Measurements from ENCODE around the gene PTMS.
"Not testable (repeated sequence)": the region's sequence is repeated elsewhere in the genome, so short reads cannot be mapped to it uniquely, and the experiment has no call there.

PTMS gene, protein sequence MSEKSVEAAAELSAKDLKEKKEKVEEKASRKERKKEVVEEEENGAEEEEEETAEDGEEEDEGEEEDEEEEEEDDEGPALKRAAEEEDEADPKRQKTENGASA

DNA sequence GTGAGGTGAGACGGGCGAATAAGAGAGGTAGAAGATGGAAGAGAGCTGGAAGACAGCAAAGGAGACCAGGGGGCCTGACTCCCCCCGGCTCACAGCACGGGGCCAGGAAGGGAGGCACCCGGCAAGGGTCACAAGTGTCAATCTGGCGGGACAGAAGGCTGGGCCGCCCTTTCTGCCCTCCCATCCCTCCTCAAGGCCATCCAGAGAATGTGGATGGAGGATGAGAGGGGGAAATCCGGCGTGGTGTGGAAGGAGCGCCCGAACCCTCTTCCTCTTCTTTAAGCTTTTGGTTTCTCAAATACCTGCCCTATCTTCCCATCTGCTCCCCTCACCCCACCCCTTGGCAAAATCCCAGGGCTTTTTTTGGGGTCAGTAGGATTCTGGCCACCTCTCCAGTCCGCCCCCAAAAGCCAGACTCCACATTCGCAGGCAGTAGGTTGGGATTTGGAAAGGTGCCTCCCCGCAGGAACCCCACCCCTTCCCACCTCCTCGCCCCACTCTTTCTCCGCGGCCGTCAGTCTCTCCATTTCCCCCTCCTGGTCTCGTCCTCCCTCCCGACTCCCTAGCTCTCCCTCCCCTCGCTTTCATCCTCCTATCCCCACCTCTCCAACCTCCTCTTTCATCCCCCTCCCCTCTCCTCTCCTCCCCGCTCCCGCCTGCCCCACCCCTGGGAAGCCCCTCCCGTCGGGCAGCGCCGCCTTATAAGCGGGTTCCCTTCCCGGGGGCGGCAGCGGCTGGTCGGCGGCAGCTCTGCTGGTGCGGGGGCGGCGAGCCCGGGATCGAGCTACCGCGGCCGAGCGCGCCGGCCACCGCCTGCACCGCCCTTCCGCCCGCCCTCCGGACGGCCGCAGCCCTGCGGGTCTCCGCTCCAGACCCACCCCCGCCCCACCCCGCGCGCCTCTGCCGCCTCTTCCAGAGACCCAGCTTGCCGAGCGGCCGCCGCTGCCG lies at the start of gene PTMS:
TSS of gene PTMS (plus strand) at position 730 of the 948 bp plus-strand sequence. CDS start 343 bp downstream, outside the sequence.
- peak within 1 kb of the TSS; percentile 87 for H3K27ac Mint-ChIP-seq
- intact Hi-C loops (cut with micrococcal nuclease), result no loop called here
- H3K4me3 Mint-ChIP-seq, result peak within 1 kb of the TSS; percentile 89
- peaks cover 58% of the 10 kb centered on the region for H3K27me3 Mint-ChIP-seq
- no peaks in the 10 kb centered on the region for H3K9me3 Mint-ChIP-seq
- H3K4me1 Mint-ChIP-seq (ENCODE audit: low read depth), result peaks cover 65% of the 10 kb centered on the region
- H3K36me3 Mint-ChIP-seq (ENCODE audit: low read depth), result peaks cover 32% of the 10 kb centered on the region

DNA sequence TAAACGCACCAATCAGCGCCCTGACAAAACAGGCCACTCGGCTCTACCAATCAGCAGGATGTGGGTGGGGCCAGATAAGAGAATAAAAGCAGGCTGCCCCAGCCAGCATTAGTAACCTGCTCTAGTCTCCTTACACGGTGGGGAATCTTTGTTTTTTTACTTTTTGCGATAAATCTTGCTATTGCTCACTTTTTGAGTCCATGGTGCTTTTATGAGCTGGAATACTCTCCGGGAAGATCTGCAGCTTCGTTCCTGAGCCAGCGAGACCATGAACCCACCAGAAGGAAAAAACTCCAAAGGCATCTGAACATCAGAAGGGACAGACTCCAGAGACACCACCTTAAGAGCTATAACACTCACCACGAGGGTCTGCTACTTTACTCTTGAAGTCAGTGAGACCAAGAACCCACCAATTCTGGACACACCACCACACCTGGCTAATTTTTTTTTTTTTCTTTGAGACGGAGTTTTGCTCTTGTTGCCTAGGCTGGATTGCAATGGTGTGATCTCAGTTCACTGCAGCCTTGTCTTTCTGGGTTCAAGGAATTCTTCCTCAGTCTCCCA lies 49.2 kb upstream of the PTMS start:
- Mint-ChIP-seq H3K27me3 (peaks cover 8% of the 10 kb centered on the region), H3K36me3 (ENCODE audit: low read depth) (no peaks in the 10 kb centered on the region), H3K9me3 (no peaks in the 10 kb centered on the region), H3K4me1 (ENCODE audit: low read depth) (no peaks in the 10 kb centered on the region), H3K4me3 (no peak overlapping the region), H3K27ac (no peak overlapping the region)
- intact Hi-C loops (cut with micrococcal nuclease), result no loop called here

DNA sequence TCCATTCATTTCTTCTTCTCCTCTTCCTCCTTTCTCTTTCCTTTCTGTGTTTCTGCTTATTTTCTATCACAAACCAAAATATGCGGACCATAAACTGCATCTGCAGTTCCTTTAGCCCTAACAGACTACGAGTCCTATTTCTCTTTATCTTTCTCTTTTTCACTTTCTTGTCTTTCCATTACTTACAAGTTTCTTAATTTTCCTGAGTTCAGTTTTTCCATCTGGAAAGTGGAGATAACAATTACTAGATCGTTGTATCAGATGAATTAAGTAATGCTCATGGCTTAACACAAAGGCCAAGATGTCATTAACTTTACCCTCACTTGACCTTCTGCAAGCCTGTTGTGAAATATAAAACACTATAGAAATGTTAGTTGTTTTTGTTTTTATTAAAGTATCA lies 43.3 kb upstream of the PTMS start:
- H3K27ac Mint-ChIP-seq, result no peak overlapping the region
- no peak overlapping the region for H3K4me3 Mint-ChIP-seq
- intact Hi-C loops (cut with micrococcal nuclease), result no loop called here
- H3K36me3 Mint-ChIP-seq (ENCODE audit: low read depth), result peaks cover 33% of the 10 kb centered on the region
- H3K4me1 Mint-ChIP-seq (ENCODE audit: low read depth), result peaks cover 25% of the 10 kb centered on the region
- no peaks in the 10 kb centered on the region for H3K9me3 Mint-ChIP-seq
- peaks cover 2% of the 10 kb centered on the region for H3K27me3 Mint-ChIP-seq

- peak within 1 kb of the TSS; percentile 88 for H3K27ac Mint-ChIP-seq
- peaks cover 2% of the 10 kb centered on the region for H3K27me3 Mint-ChIP-seq
- H3K36me3 Mint-ChIP-seq (ENCODE audit: low read depth), result peaks cover 43% of the 10 kb centered on the region
- H3K4me3 Mint-ChIP-seq, result peak within 1 kb of the TSS; percentile 93
- intact Hi-C loops (cut with micrococcal nuclease), result loop anchor here (1.0 kb wide), 1 partner anchor 35 kb away; the partner anchor contains the start of gene ZNF384
- H3K9me3 Mint-ChIP-seq, result no peaks in the 10 kb centered on the region
- peaks cover 26% of the 10 kb centered on the region for H3K4me1 Mint-ChIP-seq (ENCODE audit: low read depth)
These were observed 42.4 kb upstream of the PTMS start, which contains the start of gene COPS7A for GRCh38 chr12:6723607-6724408. Gene COPS7A (plus strand): TSS chr12:6724046. CDS start chr12:6724657, 611 bp downstream.

DNA sequence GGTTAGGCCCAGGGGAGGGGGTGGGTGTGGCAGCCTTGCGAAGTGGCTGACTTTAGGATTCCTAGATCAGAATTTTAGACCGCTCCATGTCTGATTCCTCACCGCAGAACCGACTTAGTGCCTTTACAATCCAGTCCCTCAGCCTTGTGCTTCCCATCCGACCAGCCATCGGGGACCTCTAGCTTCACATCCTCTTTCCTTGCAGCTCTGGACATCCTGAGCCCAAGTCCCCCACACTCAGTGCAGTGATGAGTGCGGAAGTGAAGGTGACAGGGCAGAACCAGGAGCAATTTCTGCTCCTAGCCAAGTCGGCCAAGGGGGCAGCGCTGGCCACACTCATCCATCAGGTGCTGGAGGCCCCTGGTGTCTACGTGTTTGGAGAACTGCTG lies 41.8 kb upstream of the PTMS start:
- Mint-ChIP-seq H3K27me3 (peaks cover 2% of the 10 kb centered on the region), H3K4me3 (peak overlapping the region; percentile 93), H3K4me1 (ENCODE audit: low read depth) (peaks cover 32% of the 10 kb centered on the region), H3K27ac (peak overlapping the region; percentile 88), H3K36me3 (ENCODE audit: low read depth) (peaks cover 48% of the 10 kb centered on the region), H3K9me3 (no peaks in the 10 kb centered on the region)
- intact Hi-C loops (cut with micrococcal nuclease), result loop anchor here (1.0 kb wide), 1 partner anchor 35 kb away; the partner anchor contains the start of gene ZNF384

DNA sequence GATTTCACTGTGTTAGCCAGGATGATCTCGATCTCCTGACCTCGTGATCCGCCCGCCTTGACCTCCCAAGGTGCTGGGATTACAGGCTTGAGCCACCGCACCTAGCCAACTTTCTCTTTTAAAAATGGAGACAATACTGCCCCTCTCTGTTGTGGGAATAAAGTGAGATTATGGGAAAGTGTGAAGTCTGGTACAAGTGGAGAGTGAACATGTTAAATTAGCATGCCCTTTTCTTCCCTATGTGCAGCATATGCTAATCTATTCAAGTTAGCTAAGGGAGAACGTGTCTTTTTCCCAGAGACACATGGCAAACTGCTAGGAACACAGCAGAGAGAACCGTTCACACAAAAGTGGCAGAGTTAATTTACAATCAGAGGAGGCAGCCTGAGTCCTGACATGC lies 40.8 kb upstream of the PTMS start:
- no peak overlapping the region for H3K4me3 Mint-ChIP-seq
- H3K9me3 Mint-ChIP-seq, result no peaks in the 10 kb centered on the region
- no peaks in the 10 kb centered on the region for H3K27me3 Mint-ChIP-seq
- peaks cover 38% of the 10 kb centered on the region for H3K4me1 Mint-ChIP-seq (ENCODE audit: low read depth)
- H3K36me3 Mint-ChIP-seq (ENCODE audit: low read depth), result peaks cover 58% of the 10 kb centered on the region
- no peak overlapping the region for H3K27ac Mint-ChIP-seq
- intact Hi-C loops (cut with micrococcal nuclease), result no loop called here

GRCh38 chr12:6729186-6729585 lies 37.0 kb upstream of the PTMS start:
- Mint-ChIP-seq H3K4me1 (ENCODE audit: low read depth) (peaks cover 32% of the 10 kb centered on the region), H3K27ac (no peak overlapping the region), H3K9me3 (no peaks in the 10 kb centered on the region), H3K4me3 (no peak overlapping the region), H3K36me3 (ENCODE audit: low read depth) (peaks cover 85% of the 10 kb centered on the region), H3K27me3 (no peaks in the 10 kb centered on the region)
- intact Hi-C loops (cut with micrococcal nuclease), result no loop called here

DNA sequence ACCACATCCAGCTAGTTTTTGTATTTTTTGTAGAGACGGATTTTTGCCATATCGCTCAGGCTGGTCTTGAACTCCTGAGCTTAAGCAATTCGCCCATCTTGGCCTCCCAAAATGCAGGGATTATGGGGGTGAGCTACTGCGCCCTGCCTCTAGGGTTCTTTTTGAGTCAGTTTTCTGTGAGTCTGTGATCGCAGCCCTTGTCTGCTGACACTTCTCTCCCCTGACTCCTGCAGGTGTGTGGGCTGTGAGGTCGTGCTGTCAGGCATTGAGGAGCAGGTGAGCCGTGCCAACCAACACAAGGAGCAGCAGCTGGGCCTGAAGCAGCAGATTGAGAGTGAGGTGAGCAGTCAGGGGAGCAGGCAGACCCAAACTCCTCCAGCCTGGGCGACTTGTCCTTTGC lies 36.0 kb upstream of the PTMS start:
- H3K4me1 Mint-ChIP-seq (ENCODE audit: low read depth), result peaks cover 26% of the 10 kb centered on the region
- peaks cover 91% of the 10 kb centered on the region for H3K36me3 Mint-ChIP-seq (ENCODE audit: low read depth)
- H3K27me3 Mint-ChIP-seq, result no peaks in the 10 kb centered on the region
- intact Hi-C loops (cut with micrococcal nuclease), result no loop called here
- no peak overlapping the region for H3K4me3 Mint-ChIP-seq
- H3K27ac Mint-ChIP-seq, result no peak overlapping the region
- no peaks in the 10 kb centered on the region for H3K9me3 Mint-ChIP-seq

DNA sequence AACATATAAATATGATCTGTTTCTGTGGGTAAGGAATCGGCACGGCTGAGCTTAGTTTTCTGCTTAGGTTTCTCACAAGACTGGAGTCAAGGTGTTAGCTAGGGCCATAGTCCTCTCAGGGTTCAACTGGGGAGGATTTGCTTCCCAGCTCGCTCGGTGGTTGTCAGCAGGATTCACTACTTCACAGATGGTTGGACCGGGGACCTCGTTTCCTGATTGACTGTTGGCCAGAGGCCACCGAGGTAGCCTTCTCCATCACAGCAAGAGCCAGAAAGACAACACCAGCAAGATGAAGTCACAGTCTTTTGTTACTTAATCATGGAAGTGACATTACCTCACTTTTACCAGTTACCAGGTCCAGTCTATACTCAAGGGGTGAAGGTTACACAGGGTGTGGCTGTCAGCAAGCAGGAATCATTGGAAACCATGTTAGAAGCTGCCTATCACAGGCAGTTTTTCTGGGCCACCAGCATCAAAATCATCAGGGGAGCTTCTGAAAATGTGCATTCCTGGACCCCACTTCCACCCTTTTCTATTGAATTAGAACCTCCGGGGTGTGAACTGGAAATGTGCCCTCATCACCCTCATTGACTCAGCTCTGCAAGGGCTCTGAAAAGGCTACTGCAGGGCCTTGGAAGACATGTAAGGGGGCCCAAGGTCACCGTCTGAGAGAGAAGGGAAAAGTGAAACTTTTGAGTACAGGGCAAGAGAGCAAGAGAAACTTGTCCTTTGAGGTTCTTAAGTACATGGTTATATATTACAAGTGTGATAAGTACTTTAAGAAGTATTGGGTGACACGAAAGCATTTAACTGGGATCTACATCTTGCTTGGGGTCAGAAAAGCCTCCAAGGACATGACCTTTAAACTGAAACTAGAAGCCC lies 31.4 kb upstream of the PTMS start:
- intact Hi-C loops (cut with micrococcal nuclease), result loop anchor here (1.0 to 5.0 kb wide), 2 partner anchors 45 to 93 kb away; partner anchors contain the start of gene P3H3
- Mint-ChIP-seq H3K27ac (no peak overlapping the region), H3K4me1 (ENCODE audit: low read depth) (peaks cover 8% of the 10 kb centered on the region), H3K9me3 (no peaks in the 10 kb centered on the region), H3K36me3 (ENCODE audit: low read depth) (peaks cover 68% of the 10 kb centered on the region), H3K4me3 (no peak overlapping the region), H3K27me3 (no peaks in the 10 kb centered on the region)

- peaks cover 60% of the 10 kb centered on the region for H3K36me3 Mint-ChIP-seq (ENCODE audit: low read depth)
- peaks cover 5% of the 10 kb centered on the region for H3K4me1 Mint-ChIP-seq (ENCODE audit: low read depth)
- peak overlapping the region; percentile 41 for H3K27ac Mint-ChIP-seq
- no peaks in the 10 kb centered on the region for H3K9me3 Mint-ChIP-seq
- intact Hi-C loops (cut with micrococcal nuclease), result loop anchor here (1.0 to 5.0 kb wide), 2 partner anchors 44 to 92 kb away; partner anchors contain the start of gene P3H3
- no peak overlapping the region for H3K4me3 Mint-ChIP-seq
- no peaks in the 10 kb centered on the region for H3K27me3 Mint-ChIP-seq
These were observed 30.5 kb upstream of the PTMS start for GRCh38 chr12:6735448-6736191.

GRCh38 chr12:6736754-6737153 lies 29.4 kb upstream of the PTMS start:
- intact Hi-C loops (cut with micrococcal nuclease), result loop anchor here (5.0 kb wide), 1 partner anchor 91 kb away; the partner anchor contains the start of gene P3H3
- Mint-ChIP-seq H3K36me3 (ENCODE audit: low read depth) (peaks cover 48% of the 10 kb centered on the region), H3K4me3 (no peak overlapping the region), H3K27me3 (no peaks in the 10 kb centered on the region), H3K4me1 (ENCODE audit: low read depth) (peaks cover 5% of the 10 kb centered on the region), H3K27ac (no peak overlapping the region), H3K9me3 (no peaks in the 10 kb centered on the region)

- intact Hi-C loops (cut with micrococcal nuclease); H3K27ac Mint-ChIP-seq: not testable (repeated sequence)
These were observed 24.1 kb upstream of the PTMS start for GRCh38 chr12:6742080-6742479.

More at GRCh38 chr12:6742080-6742479, 24.1 kb upstream of the PTMS start:
- H3K4me1 Mint-ChIP-seq (ENCODE audit: low read depth), result peaks cover 22% of the 10 kb centered on the region
- H3K9me3 Mint-ChIP-seq; H3K4me3 Mint-ChIP-seq; H3K27me3 Mint-ChIP-seq; H3K36me3 Mint-ChIP-seq (ENCODE audit: low read depth): not testable (repeated sequence)

All from dendritic cell treated with granulocyte-macrophage colony-stimulating factor and Interleukin-4, amounts not matched to agents 40 ng/mL and 50 ng/mL, for 4 days (primary cell).